ENCODE results near the gene CCDC43.
"Not testable (repeated sequence)": the region's sequence is repeated elsewhere in the genome, so short reads cannot be mapped to it uniquely, and the experiment has no call there.

The CCDC43 gene, protein sequence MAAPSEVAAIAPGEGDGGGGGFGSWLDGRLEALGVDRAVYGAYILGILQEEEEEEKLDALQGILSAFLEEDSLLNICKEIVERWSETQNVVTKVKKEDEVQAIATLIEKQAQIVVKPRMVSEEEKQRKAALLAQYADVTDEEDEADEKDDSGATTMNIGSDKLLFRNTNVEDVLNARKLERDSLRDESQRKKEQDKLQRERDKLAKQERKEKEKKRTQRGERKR

DNA sequence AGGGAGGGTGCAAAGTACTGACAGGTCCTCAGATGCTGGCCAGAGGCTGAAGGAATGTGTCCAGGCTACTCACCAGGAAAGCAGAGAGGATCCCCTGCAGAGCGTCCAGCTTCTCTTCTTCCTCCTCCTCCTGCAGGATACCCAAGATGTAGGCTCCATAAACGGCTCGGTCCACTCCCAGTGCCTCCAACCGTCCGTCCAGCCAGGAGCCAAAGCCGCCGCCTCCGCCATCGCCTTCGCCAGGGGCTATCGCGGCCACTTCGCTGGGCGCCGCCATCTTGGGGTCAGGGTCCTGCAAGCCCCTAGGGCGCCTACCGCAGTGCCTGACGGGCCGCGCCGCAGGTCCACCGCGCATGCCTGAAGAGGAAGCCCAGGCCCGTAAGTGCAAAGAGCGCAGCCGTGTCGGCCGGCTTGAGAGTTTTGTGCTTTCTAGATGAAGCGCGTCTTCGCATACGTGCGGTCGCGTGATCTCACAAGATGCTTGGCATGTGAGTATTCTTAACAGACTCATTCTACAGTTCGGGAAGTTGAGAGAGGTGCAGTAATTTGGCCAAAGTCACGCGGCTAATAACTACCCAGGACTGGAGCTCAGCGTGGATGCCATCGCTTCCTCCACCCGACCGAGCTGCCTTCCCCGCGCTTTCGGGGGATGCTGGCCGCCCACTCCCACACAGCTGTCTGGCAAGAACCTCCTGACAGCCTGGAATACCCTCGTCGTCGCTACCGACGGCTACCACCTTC is at the start of gene CCDC43:
Gene CCDC43, minus strand, starts transcription at position 300 of the 741 bp plus-strand sequence. Its CDS starts 23 bp downstream, at position 277.
- H3K27ac ChIP-seq: peak within 1 kb of the TSS; percentile 37 to 92 (median 83)
- H3K4me3 ChIP-seq: peak within 1 kb of the TSS; percentile 59 to 97 (median 85)

DNA sequence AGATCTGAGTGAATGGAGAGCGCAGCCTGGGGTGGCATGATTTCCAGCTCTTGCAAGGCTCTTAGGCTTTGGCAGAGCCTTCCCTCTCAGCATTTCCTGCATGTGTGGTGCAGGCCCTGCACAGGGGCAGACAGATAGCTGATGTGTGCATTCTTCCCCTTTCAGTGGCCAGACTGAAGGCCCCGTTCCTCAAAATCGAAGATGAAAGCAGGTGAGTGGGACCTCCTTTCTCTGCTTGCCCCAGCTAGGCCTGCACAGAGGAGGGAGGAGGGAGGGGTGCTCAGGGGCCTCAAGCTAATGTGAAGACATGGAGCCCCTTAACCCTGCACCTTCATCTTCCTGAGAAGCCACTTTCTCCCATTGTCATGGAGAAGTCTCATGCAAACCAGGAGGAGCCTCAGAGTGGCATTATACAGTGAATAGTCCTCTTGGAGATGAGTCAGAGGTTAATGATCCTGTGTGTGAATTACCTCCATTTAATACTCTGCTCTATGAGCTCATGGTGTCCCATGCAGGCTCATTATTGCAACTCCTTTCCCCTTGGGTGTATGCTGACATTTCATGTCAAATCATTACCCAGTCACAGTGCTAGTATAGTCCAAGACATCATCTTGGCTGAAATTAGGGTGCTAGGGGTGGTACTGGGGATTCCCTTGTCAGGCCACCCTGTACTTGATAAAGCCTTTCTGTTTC is 48.8 kb upstream of the CCDC43 start:
- Histone ChIP-seq H3K27ac (no peak overlapping the region), H3K4me3 (no peak overlapping the region)

DNA sequence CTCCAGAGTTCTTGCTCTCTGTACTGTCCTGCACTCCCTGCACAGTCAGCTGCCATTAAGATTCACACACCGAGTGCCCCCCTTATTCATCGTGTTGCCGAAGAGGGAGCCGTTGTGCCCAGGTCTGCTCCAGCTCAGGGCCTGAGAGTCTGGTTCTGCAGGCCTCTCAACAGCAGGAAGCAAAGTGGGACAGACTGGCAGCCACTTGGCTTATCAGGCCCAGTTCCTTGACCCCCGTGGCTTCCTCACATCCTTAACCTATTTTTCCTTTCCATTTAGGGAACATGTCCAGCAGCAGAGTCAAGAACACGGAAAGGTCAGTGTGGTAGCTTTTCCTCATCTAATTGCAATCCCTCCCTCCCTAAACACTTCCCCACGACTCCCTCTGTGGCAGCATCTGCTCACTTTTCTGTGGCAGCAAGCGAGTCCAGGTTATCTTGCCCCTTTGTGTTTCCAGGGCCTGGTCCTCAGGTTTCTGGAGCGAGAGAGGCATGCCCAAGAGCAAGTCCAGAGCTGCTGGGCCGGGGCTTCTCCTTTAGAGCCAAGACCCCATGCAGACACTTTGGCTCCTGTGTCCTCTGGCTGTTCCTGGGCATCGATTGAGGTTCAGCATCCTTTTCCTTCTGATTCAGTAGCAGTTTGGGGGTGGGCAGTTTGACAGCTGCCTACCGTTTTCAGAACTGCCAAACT is 47.1 kb upstream of the CCDC43 start:
- no peak overlapping the region for H3K4me3 ChIP-seq
- no peak overlapping the region for H3K27ac ChIP-seq

DNA sequence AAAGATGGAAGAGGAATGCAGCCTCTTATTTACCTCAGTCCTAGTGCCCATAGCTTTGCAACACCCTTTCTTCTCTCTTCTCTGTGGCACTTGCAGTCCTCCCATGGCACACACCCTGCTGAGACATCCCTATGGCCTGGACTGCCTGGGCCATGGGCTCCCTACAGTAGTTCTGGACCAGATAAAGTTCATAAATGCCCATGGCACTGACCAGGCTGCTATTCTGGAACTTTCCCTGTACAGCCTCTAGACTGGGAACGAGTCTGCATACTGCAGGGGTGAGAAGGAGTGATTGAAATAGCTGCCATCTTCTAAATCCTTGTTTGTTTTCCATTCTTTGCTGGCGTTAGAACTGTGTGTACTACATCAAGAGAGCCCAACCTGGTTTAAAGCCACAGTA is 44.7 kb upstream of the CCDC43 start:
- no peak overlapping the region for H3K27ac ChIP-seq
- H3K4me3 ChIP-seq: no peak overlapping the region

DNA sequence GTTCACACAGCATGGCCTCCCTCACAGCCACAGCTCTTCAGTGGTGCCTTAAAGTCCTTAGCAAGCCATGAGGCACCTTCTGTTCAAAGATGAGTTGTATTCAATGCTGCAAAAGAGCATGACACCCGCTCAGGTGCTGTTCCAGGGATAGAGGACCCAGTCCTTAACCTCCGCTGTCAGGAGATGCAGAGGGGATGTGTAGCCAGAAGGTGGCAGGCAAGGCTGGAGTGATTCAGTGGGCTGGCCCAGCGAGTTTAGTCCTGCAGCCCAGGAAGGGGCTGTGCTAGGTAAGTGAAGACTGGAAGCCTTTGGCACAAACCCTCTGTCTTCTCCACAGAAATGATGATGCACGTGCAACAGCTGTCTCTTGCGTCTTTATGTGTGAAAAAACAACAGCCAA is 44.2 kb upstream of the CCDC43 start:
- Histone ChIP-seq H3K27ac (no peak overlapping the region), H3K4me3 (no peak overlapping the region)

DNA sequence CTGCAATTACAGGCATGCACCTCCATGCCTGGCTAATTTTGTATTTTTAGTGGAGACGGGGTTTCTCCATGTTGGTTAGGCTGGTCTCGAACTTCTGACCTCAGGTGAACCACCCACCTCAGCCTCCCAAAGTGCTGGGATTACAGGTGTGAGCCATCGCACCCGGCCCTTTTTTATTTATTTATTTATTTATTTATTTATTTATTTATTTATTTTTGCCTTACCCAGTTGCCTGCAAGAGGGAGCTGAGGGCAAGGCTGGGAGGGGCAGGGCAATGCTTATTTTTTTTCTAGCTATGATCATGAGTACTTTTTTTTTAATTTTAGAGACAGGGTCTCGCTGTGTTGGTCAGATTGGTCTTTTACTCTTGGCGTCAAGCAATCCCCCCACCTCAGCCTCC is 36.5 kb upstream of the CCDC43 start:
- H3K27ac ChIP-seq, H3K4me3 ChIP-seq: not testable (repeated sequence)

DNA sequence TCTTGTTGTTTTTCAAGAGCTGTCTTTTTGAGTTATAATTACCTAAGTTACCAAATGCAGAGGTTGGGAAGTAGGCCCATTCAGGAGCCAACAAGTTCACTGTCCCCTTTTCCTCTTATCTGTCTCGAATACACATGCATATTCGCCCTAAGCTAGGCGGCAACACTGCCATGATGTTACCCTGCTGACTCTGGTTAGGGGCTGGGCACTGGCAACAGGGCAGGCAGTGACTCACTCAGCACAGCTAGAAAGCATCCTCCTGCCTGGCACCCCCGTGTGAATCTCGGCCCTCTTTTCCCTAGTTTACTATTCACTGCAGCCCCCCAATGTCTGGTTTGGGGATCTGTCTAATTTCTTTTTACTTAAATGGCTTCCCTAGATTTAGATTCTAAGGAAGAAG is 32.7 kb upstream of the CCDC43 start:
- no peak overlapping the region for H3K4me3 ChIP-seq
- H3K27ac ChIP-seq: no peak overlapping the region

DNA sequence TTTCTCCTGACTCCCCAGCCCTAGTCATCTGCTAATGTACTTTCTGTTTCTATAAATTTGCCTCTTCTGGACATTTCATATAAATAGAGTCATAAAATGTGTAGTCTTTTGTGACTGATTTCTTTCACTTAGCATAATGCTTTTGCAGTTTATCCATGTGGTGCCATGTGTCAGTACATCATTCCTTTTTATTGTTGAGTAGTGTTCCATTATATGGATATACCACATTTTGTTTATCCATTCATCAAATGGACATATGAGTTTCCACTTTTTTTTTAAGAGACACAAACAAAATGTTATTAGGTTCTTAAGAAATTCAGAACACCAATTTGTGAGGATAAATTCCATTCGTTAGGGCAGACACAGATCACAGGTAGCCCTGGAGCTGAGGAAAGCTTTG is 29.9 kb upstream of the CCDC43 start:
- H3K27ac ChIP-seq: no peak overlapping the region
- no peak overlapping the region for H3K4me3 ChIP-seq

DNA sequence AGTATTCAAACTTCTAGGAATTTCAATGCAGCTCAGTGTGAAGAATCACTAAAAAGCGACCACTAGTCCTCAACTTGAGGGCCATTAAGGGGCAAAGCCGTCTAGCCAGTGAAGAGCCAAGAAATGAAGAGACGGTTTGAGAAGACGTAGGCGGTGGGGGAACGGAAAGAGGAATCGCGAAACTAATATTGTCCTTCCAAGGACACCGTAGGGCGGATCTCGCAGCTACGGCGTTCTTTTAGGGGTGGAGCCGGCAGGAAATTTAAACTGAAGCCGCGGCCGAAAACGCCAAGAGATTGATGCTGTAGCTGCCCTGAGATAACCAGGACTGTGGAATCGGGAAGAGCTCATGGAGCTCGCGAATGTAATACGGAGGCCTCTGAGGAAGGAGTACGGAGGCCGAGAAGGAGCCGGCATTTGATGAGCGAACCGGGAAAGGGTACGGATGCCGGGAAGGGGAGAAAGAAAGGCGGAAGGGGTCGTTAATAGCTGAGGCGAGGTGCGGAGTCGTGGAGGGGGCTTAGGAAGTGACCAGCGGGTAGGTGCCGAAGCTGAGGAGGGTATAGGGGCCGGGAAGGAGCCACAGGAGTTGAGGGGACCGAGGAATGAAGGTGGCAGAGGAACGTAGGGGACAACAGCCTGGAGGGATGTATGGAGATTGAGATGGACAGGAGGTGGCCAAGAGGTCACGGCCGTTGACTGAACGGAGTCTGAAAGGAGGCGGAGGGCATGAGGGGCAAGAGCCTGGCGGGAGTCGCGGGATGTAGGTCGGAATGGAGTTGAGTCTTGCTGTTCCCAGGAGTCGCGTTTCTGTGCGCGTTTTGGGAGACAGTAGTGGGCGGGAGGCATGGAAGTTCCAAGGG is 19.1 kb upstream of the CCDC43 start, which contains the start of gene DBF4B:
Gene DBF4B, plus strand, starts transcription at position 265 of the 863 bp plus-strand sequence. Its CDS starts 156 bp downstream, at position 421.
- H3K4me3 ChIP-seq: peak within 1 kb of the TSS; percentile 73 to 84 (median 78)
- peak within 1 kb of the TSS in 19 of 21 experiments; percentile 63 to 85 (median 77) for H3K27ac ChIP-seq

DNA sequence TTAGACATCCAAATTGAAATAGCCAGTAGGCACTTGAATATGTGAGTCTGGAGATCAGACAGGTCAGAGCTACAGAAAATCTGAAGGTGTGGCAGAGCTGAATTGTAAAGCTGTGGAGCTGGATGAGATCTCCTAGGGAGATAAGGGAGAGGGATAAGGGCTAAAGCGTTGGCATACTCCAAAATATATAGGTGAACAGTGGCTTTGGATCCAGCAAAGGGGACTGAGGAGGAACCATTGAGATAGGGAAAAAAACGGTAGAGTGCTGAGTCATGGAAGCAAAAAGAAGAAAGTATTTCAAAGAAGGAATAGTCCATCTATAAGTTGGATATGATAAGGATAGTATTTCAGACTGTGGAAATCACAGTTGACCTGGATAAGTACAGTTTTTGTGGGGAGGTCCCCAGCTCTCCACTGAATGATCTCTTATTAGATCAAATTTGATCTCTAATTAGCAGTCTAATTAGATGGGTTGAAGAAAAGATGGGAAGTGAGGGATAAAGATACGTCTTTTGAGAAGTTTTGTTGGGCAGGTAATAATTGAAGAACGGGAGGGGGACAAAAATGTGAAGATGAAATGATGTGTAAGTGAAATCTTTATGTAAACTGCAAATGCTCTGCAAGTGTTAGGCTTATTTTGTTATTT is 18.3 kb upstream of the CCDC43 start:
- Histone ChIP-seq H3K27ac (peak overlapping the region in 19 of 21 experiments; percentile 63 to 85 (median 77)), H3K4me3 (peak overlapping the region; percentile 73 to 84 (median 78))

DNA sequence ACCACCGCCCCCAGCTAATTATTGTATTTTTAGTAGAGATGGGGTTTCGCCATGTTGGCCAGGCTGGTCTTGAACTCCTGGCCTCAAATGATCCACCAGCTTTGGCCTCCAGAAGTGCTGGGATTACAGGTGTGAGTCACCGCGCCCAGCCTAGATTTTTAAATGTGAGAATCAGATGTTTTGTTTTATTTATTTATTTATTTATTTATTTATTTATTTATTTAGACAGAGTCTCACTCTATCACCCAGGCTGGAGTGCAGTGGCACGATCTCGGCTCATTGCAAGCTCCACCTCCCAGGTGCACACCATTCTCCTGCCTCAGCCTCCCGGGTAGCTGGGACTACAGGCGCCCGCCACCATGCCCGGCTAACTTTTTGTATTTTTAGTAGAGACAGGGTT is 10.7 kb upstream of the CCDC43 start:
- not testable (repeated sequence) for H3K27ac ChIP-seq, H3K4me3 ChIP-seq

DNA sequence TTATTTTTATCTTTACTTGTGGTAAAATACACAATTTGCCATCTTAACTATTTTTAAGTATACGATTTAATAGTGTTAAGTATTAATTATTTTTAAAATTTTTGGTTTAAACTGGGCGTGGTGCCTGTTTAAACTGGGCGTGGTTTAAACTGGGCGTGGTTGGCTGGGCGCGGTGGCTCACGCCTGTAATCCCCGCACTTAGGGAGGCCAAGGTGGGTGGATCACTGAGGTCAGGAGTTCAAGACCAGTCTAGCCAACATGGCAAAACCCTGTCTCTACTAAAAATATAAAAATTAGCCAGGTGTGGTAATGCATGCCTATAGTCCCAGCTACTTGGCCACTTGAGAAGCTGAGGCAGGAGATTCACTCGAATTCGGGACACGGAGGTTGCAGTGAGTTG is 4.0 kb upstream of the CCDC43 start:
- Histone ChIP-seq H3K27ac (no peak overlapping the region), H3K4me3 (no peak overlapping the region)

DNA sequence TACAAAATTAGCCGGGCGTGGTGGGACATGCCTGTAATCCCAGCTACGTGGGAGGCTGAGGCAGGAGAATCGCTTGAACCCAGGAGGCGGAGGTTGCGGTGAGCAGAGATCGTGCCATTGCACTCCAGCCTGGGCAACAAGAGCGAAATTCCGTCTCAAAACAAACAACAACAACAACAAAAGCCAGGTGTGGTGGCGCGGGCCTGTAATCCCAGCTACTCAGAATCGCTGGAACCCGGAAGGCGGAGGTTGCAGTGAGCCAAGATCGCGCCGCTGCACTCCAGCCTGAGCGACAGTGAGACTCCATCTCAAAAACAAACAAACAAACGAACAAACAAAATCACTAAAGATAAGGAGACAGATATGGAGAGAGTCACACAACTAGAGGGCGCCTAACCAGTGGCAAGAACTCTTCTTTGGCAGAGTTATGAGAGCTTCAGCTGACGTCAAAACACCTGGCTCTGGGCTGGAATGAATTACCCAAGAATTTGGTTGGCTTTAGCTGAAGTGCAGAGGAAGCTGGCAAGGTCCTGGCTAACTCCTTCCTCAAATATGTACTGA is 1.2 kb upstream of the CCDC43 start:
- peak overlapping the region in 13 of 21 experiments; percentile 67 to 92 (median 84) for H3K27ac ChIP-seq
- peak overlapping the region in 2 of 7 experiments; percentile 59 to 85 for H3K4me3 ChIP-seq

DNA sequence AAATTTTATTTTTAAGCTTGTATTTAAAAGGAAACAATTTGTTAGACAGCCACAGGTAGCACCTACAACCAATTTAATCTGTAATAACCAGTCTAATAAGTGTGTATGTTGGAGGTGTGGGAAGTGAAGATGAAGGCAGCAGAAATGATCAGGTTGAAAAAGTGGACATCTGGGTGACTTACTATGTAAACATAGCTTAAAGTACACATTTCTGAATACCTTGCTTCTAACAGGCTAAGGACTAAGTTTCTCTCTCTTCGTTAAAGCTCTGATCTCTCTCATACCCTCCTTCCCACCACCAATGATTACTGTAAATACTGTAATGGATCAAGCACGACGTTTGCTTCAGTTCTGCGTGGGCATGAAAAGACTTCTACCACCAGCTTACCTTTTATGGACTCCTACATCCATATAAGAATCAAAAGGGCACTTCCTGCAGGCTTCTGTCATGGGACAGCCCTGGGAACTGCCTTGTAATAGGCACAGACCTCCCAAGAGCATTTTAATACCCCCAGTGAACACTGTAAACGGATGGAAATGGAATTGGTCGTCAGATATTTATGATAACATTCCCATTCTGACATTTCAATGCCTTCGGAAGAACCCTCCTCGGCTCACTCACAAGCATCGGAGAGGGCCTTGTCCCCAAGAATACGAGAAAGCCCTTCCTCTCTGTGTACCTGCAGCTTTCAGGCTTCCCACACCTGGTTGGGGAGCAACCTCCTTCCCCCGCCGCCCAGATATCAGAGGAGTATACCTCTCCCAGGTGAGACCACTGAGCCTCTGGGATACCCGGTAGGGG is 700 bp downstream of the CCDC43 start:
- peak overlapping the region; percentile 59 to 97 (median 85) for H3K4me3 ChIP-seq
- peak overlapping the region; percentile 37 to 92 (median 83) for H3K27ac ChIP-seq

DNA sequence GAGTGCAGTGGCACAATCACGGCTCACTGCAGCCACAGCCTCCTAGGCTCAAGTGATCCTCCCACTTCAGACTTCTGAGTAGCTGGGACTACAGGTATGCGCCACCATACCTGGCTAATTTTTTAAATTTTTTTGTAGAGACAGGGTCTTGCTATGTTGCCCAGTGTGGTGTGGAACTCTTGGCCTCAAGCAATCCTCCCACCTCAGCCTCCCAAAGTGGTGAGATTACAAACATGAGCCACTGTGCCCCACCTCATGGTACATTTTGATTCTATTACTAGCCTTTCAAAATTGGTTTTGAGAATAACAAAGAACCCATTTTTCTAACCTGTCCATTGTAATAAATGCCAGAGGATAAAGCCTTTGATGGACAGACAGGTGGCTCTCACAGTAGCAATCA is 1.4 kb downstream of the CCDC43 start:
- no peak overlapping the region for H3K27ac ChIP-seq
- H3K4me3 ChIP-seq: no peak overlapping the region

DNA sequence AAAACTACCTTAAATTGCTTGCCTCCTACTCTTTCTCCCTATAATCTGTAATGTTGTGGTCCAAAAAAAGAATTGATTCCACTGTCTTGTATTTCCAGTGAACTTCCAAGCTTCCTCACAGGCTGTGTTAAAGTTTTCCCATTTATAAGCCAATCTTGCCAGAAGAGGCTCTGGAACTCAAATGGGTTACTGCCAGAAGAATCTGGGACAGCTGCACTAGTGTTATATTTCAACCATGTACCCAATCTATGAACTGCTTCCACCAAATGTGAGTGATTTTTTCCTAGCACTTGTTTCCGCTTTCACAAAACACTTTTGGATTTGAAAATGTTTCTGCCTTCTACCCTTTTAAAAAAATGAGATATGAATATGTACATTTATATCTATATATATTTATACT is 1.8 kb downstream of the CCDC43 start:
- no peak overlapping the region for H3K4me3 ChIP-seq
- no peak overlapping the region for H3K27ac ChIP-seq

DNA sequence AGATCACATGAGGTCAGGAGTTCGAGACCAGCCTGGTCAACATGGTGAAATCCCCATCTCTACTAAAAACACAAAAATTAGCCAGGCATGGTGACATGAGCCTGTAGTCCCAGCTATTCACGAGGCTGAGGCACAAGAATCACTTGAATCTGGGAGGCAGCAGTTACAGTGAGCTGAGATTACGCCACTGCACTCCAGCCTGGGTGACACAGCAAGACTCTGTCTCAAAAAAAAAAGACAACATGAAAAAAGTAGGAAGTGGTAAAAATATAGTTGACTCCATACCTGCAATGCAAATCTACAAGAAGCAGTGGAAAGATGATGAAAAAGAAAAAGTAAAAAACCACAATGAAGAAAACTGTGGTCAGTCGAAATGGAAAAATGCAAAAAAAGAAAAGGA is 6.3 kb downstream of the CCDC43 start:
- not testable (repeated sequence) for H3K4me3 ChIP-seq, H3K27ac ChIP-seq

DNA sequence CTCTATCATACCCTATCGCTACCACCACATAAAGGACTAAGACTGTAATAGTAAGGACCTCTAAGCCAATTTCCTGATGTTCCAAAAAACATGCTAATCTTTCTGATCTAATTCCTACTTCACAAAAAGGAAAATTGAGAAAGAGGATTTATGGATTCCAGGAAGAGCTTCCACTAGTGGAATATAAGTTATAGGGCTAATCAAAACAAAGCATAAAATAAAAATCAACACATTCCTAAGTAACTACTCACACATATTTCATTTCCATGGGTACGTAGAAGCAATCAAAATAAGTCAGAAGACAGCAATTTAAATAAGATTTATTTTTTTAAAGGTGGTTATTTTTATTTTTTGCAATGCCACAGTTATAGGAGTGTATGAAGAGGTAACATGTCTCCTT is 12.4 kb downstream of the CCDC43 start:
- Histone ChIP-seq H3K27ac (no peak overlapping the region), H3K4me3 (no peak overlapping the region)

Measured in skin epidermis (tissue), 12 donors.